Activated naive CD4-positive, alpha-beta T cell treated with anti-CD3 and anti-CD28 coated beads for 36 hours (primary cell): ENCODE measurements around the gene RGS5. TPM values are rescaled to one million over a fixed set of nuclear protein-coding genes. Genes with fewer than 3 reads are reported as not detected.

Experiments used
- CTCF ChIA-PET: fragments of 350-600 bp; sonication (Branson Sonifier 250); formaldehyde crosslinking; loops from one replicate; lab custom pipeline; 2021; ENCODE audit warnings: antibody characterized with exemption; lab: Charles Lee
- DNase-seq: peaks from one replicate; pipeline ENCODE4 v3.0.0-alpha.2; 2020
- H3K27ac Mint-ChIP-seq: one replicate; pipeline ENCODE4 v1.8.0; 2021; ENCODE audit warnings: mild to moderate bottlenecking, mixed read lengths
- H3K27me3 Mint-ChIP-seq: one replicate; pipeline ENCODE4 v1.8.0; 2021; ENCODE audit warnings: low read depth, mixed read lengths
- H3K36me3 Mint-ChIP-seq: one replicate; pipeline ENCODE4 v1.8.0; 2021; ENCODE audit warnings: low read depth, mixed read lengths
- H3K4me1 Mint-ChIP-seq: one replicate; pipeline ENCODE4 v1.8.0; 2021; ENCODE audit warnings: low read depth, mixed read lengths
- H3K4me3 Mint-ChIP-seq: one replicate; pipeline ENCODE4 v1.8.0; 2021; ENCODE audit warnings: mild to moderate bottlenecking, moderate library complexity, mixed read lengths
- H3K9me3 Mint-ChIP-seq: one replicate; pipeline ENCODE4 v1.8.0; 2021; ENCODE audit warnings: mixed read lengths
- intact Hi-C: fragments of 100-400 bp; cut with micrococcal nuclease; formaldehyde crosslinking; loops from one replicate; pipeline ENCODE4 v1.15.1; 2023
- total RNA-seq, 2 experiments: library from RNA; stranded (reverse); gene quantifications; one replicate each; pipeline ENCODE4 v1.2.3, GENCODE V29; 2021

RGS5 gene
- total RNA-seq, 2 experiments from 2014 or later = 1.1 to 2.8 TPM

- Mint-ChIP-seq H3K27me3 (peaks cover 7% of the 10 kb centered on the region), H3K4me3 (no peak overlapping the region), H3K27ac (no peak overlapping the region), H3K4me1 (no peaks in the 10 kb centered on the region), H3K36me3 (no peaks in the 10 kb centered on the region), H3K9me3 (no peaks in the 10 kb centered on the region)
- DNase-seq = peak; percentile 74
- intact Hi-C loops = loop anchor here (1.0 to 10.0 kb wide), 7 partner anchors 104 to 817 kb away; no protein-coding TSS in a partner anchor
- CTCF ChIA-PET = interaction anchor here (0.7 to 3.0 kb wide), 8 partner anchors 11 to 331 kb away, joined by 3 to 23 read pairs (median 3); no protein-coding TSS in a partner anchor
Observed at GRCh38 chr1:163174524-163175437, 27.9 kb downstream of the RGS5 start.

DNA sequence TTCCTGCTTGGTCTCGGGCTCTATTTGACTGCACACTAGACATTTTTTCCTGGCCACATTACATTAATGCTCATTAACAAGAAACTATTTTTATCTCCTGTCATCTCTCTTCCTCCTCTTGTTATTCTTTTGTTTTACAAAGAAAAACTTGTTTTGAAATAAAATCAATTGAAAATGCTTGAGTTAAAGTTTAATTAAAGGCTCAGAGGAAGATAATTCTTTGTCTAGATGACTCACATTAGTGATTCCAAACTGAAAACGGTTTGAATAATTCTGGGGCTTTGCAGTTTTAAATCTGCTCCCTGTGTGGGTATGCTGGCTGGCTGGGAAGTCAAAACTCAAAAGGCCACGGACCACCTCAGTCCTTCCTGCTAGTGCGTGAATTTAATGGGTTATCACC is 29.6 kb downstream of the RGS5 start:
- Mint-ChIP-seq H3K27me3 (peaks cover 7% of the 10 kb centered on the region), H3K4me3 (no peak overlapping the region), H3K9me3 (no peaks in the 10 kb centered on the region), H3K4me1 (no peaks in the 10 kb centered on the region), H3K36me3 (no peaks in the 10 kb centered on the region), H3K27ac (no peak overlapping the region)
- intact Hi-C loops = loop anchor here (5.0 to 10.0 kb wide), 2 partner anchors 558 to 816 kb away; no protein-coding TSS in a partner anchor
- CTCF ChIA-PET = no interaction called here
- no peak for DNase-seq

- no peaks in the 10 kb centered on the region for H3K36me3 Mint-ChIP-seq
- no peak overlapping the region for H3K27ac Mint-ChIP-seq
- CTCF ChIA-PET = no interaction called here
- no peaks in the 10 kb centered on the region for H3K4me1 Mint-ChIP-seq
- H3K27me3 Mint-ChIP-seq = peaks cover 7% of the 10 kb centered on the region
- no peak overlapping the region for H3K4me3 Mint-ChIP-seq
- DNase-seq = no peak
- no peaks in the 10 kb centered on the region for H3K9me3 Mint-ChIP-seq
- intact Hi-C loops = loop anchor here (5.0 to 10.0 kb wide), 2 partner anchors 558 to 815 kb away; no protein-coding TSS in a partner anchor
Observed at GRCh38 chr1:163172596-163172995, 30.1 kb downstream of the RGS5 start.

DNA sequence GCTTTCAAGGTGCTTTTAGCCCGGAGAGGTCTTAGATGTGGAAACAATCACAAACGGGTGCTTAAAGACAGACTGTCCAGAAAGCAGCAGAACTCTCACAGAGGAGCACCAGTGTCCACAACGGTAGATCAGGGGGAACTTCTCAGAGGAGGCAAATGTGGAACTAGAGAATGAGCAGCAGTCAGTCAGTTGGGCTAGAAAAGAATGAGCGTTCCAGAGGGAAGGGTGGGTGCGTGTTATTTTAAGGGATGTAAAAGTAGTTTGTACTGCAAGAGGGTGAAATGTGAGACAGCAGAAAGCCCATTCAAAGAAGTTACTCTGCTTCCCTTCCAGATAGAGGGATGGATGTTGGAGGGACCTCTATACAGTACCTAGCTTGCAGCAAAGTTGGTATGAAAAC is 30.9 kb downstream of the RGS5 start:
- CTCF ChIA-PET = no interaction called here
- no peaks in the 10 kb centered on the region for H3K9me3 Mint-ChIP-seq

DNA sequence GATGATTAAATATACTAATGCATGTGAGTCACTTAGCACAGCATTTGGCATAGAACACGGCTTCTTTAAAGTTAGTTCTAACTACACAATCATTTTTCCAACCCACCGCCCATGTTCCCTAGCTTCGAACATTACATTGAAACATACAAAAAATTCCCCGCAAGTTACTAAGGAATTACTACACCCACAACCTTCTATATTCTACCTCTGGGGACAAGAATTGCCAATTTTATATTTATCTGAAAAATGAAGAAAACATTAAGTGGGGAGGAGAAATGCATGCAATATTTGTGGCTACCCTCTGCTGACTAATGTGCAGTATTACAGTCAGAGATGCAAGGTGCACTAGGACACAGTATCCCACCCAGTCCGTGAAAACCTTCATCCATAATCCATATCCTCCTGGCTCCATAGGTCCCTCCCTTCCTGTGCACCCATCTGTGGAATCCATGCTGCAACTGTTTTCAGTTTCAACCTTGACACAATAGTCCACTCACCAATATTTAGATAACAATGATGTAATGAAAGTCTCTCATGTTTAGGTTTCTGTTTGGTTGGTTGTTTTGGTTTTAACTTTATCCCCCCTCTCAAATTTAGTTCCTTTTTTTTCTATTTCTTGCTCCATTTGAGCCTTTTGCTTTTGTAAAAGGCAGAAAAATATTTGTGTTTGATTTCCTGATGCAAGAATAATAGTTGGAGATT is 31.6 kb downstream of the RGS5 start:
- H3K27me3 Mint-ChIP-seq = peaks cover 7% of the 10 kb centered on the region
- H3K36me3 Mint-ChIP-seq = no peaks in the 10 kb centered on the region
- no peaks in the 10 kb centered on the region for H3K9me3 Mint-ChIP-seq
- no peak overlapping the region for H3K27ac Mint-ChIP-seq
- intact Hi-C loops = loop anchor here (5.0 to 10.0 kb wide), 2 partner anchors 556 to 814 kb away; no protein-coding TSS in a partner anchor
- no peaks in the 10 kb centered on the region for H3K4me1 Mint-ChIP-seq
- CTCF ChIA-PET = interaction anchor here (0.7 kb wide), 1 partner anchor 323 kb away, joined by 3 read pairs; no protein-coding TSS in a partner anchor
- no peak overlapping the region for H3K4me3 Mint-ChIP-seq
- no peak for DNase-seq

More for the DNA sequence above, 30.9 kb downstream of the RGS5 start:
- no peak overlapping the region for H3K27ac Mint-ChIP-seq
- intact Hi-C loops = loop anchor here (5.0 to 10.0 kb wide), 2 partner anchors 557 to 815 kb away; no protein-coding TSS in a partner anchor
- H3K4me3 Mint-ChIP-seq = no peak overlapping the region
- no peak for DNase-seq
- H3K27me3 Mint-ChIP-seq = peaks cover 7% of the 10 kb centered on the region
- no peaks in the 10 kb centered on the region for H3K36me3 Mint-ChIP-seq
- no peaks in the 10 kb centered on the region for H3K4me1 Mint-ChIP-seq

DNA sequence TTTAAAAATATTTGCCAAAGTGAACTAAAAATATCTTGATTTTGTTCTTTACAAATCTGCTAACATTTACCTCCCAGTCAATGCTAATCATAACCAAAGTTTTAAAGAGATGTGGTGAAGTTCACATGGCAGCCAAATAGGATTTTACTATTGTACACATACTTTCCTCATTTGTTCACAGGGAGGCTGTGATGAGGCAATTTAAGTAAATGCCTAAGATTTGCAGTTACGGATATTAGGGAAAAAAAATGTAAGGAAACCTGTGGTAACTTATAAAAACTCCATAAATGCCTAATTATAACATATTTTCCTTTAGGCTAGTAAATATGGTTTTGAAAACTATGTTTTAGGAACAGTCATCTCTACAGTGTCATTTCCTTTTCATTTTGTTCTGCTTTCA is 32.4 kb downstream of the RGS5 start:
- Mint-ChIP-seq H3K27me3 (peaks cover 7% of the 10 kb centered on the region), H3K9me3 (no peaks in the 10 kb centered on the region), H3K36me3 (peaks cover 2% of the 10 kb centered on the region), H3K27ac (no peak overlapping the region), H3K4me3 (no peak overlapping the region), H3K4me1 (no peaks in the 10 kb centered on the region)
- intact Hi-C loops = loop anchor here (5.0 to 10.0 kb wide), 2 partner anchors 556 to 813 kb away; no protein-coding TSS in a partner anchor
- no peak for DNase-seq
- CTCF ChIA-PET = interaction anchor here (0.7 kb wide), 1 partner anchor 322 kb away, joined by 3 read pairs; no protein-coding TSS in a partner anchor

GRCh38 chr1:163169553-163169952 is 33.2 kb downstream of the RGS5 start:
- Mint-ChIP-seq H3K9me3 (no peaks in the 10 kb centered on the region), H3K27me3 (no peaks in the 10 kb centered on the region), H3K27ac (no peak overlapping the region), H3K36me3 (peaks cover 2% of the 10 kb centered on the region), H3K4me1 (no peaks in the 10 kb centered on the region), H3K4me3 (no peak overlapping the region)
- intact Hi-C loops = no loop called here
- DNase-seq = no peak
- CTCF ChIA-PET = no interaction called here

- CTCF ChIA-PET = no interaction called here
- intact Hi-C loops = no loop called here
- Mint-ChIP-seq H3K4me3 (no peak overlapping the region), H3K36me3 (peaks cover 2% of the 10 kb centered on the region), H3K27me3 (no peaks in the 10 kb centered on the region), H3K4me1 (no peaks in the 10 kb centered on the region), H3K9me3 (no peaks in the 10 kb centered on the region), H3K27ac (no peak overlapping the region)
- DNase-seq = no peak
Observed at GRCh38 chr1:163168053-163168452, 34.7 kb downstream of the RGS5 start.

GRCh38 chr1:163166886-163167555 is 35.7 kb downstream of the RGS5 start:
- H3K27me3 Mint-ChIP-seq = no peaks in the 10 kb centered on the region
- H3K4me3 Mint-ChIP-seq = no peak overlapping the region
- H3K36me3 Mint-ChIP-seq = peaks cover 2% of the 10 kb centered on the region
- no peak overlapping the region for H3K27ac Mint-ChIP-seq
- no peak for DNase-seq
- no peaks in the 10 kb centered on the region for H3K9me3 Mint-ChIP-seq
- no peaks in the 10 kb centered on the region for H3K4me1 Mint-ChIP-seq
- intact Hi-C loops = no loop called here
- CTCF ChIA-PET = no interaction called here

DNA sequence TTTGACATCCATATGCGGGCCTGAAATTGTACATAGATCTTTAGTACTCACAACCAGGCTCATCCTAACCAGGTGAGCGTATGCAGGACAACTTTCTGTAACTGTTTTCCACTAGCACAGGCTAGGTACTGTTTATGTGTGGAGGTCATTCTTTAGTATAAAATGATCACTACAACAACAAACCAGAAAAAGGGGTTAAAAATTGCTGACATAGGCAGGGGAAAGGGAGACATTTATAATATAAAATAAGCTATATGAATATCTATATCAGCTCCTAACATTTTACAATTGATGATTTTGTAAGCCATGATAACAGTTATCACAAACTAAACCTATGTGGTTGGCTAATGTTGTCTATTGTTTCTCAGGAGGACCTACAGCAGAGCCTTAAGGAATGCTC is 37.6 kb downstream of the RGS5 start:
- Mint-ChIP-seq H3K36me3 (peaks cover 2% of the 10 kb centered on the region), H3K4me1 (no peaks in the 10 kb centered on the region), H3K4me3 (no peak overlapping the region), H3K9me3 (no peaks in the 10 kb centered on the region), H3K27ac (no peak overlapping the region), H3K27me3 (no peaks in the 10 kb centered on the region)
- CTCF ChIA-PET = no interaction called here
- intact Hi-C loops = no loop called here
- no peak for DNase-seq

GRCh38 chr1:163163881-163164582 is 38.7 kb downstream of the RGS5 start:
- Mint-ChIP-seq H3K4me3 (no peak overlapping the region), H3K4me1 (no peaks in the 10 kb centered on the region), H3K36me3 (peaks cover 2% of the 10 kb centered on the region), H3K27me3 (no peaks in the 10 kb centered on the region), H3K27ac (no peak overlapping the region), H3K9me3 (peaks cover 1% of the 10 kb centered on the region)
- no peak for DNase-seq
- intact Hi-C loops = no loop called here
- CTCF ChIA-PET = interaction anchor here (1.1 to 1.6 kb wide), 2 partner anchors 10 to 316 kb away, joined by 3 read pairs; no protein-coding TSS in a partner anchor
